ENCODE results near the gene ZFAND2A. TPM values are rescaled to one million over a fixed set of nuclear protein-coding genes. Genes with fewer than 3 reads are reported as not detected.

Gene ZFAND2A
- total and polyA plus RNA-seq, 3 donors from 2014 or later: 32.9 to 61.4 (median 37.8) TPM

GRCh38 chr7:1114505-1114904 lies 45.5 kb downstream of the ZFAND2A start:
- Histone ChIP-seq H3K36me3 (ENCODE audit: low read depth, missing control alignments) (no peaks in the 10 kb centered on the region), H3K4me1 (no peaks in the 10 kb centered on the region), H3K27me3 (no peaks in the 10 kb centered on the region), H3K9me3 (no peaks in the 10 kb centered on the region), H3K4me3 (no peak overlapping the region), H3K27ac (no peak overlapping the region)
- 89% methylated on average over 19 of the region's 19 CpGs; no CpG with 5 or more reads in 1 of the 2 donors for WGBS, 2 donors
- DNase-seq: no peak
- TF ChIP-seq CTCF (IDR thresholded peaks at IDR 0.05): no peak
- TF ChIP-seq POLR2A (IDR thresholded peaks at IDR 0.05): no peak
- intact Hi-C loops (cut with DNase I; ENCODE audit: low total_unique reads): no loop called here

GRCh38 chr7:1114088-1114487 lies 45.9 kb downstream of the ZFAND2A start:
- no peak overlapping the region for H3K27ac ChIP-seq
- TF ChIP-seq POLR2A (IDR thresholded peaks at IDR 0.05) (no peak), CTCF (IDR thresholded peaks at IDR 0.05) (no peak)
- H3K36me3 ChIP-seq (ENCODE audit: low read depth, missing control alignments): no peaks in the 10 kb centered on the region
- H3K4me3 ChIP-seq: no peak overlapping the region
- H3K27me3 ChIP-seq: no peaks in the 10 kb centered on the region
- H3K9me3 ChIP-seq: no peaks in the 10 kb centered on the region
- intact Hi-C loops (cut with DNase I; ENCODE audit: low total_unique reads): no loop called here
- H3K4me1 ChIP-seq: no peaks in the 10 kb centered on the region
- WGBS, 2 donors: 90 to 96% methylated on average over 12 to 13 of the region's 13 CpGs
- DNase-seq: no peak

- no peak overlapping the region for H3K4me3 ChIP-seq
- no peak for DNase-seq
- 93 to 94% methylated on average over 15 to 18 of the region's 18 CpGs for WGBS, 2 donors
- no peaks in the 10 kb centered on the region for H3K4me1 ChIP-seq
- H3K36me3 ChIP-seq (ENCODE audit: low read depth, missing control alignments): no peaks in the 10 kb centered on the region
- TF ChIP-seq POLR2A (IDR thresholded peaks at IDR 0.05) (no peak), CTCF (IDR thresholded peaks at IDR 0.05) (no peak)
- H3K27ac ChIP-seq: no peak overlapping the region
- intact Hi-C loops (cut with DNase I; ENCODE audit: low total_unique reads): no loop called here
- H3K9me3 ChIP-seq: no peaks in the 10 kb centered on the region
- no peaks in the 10 kb centered on the region for H3K27me3 ChIP-seq
Observed at GRCh38 chr7:1113548-1113885, 46.5 kb downstream of the ZFAND2A start.

GRCh38 chr7:1112625-1113547 lies 47.1 kb downstream of the ZFAND2A start:
- DNase-seq: no peak
- no peak for TF ChIP-seq POLR2A (IDR thresholded peaks at IDR 0.05)
- TF ChIP-seq CTCF (IDR thresholded peaks at IDR 0.05): no peak

GRCh38 chr7:1112109-1112508 lies 47.9 kb downstream of the ZFAND2A start:
- no peaks in the 10 kb centered on the region for H3K36me3 ChIP-seq (ENCODE audit: low read depth, missing control alignments)
- H3K4me3 ChIP-seq: no peak overlapping the region
- intact Hi-C loops (cut with DNase I; ENCODE audit: low total_unique reads): no loop called here
- H3K27me3 ChIP-seq: no peaks in the 10 kb centered on the region
- TF ChIP-seq POLR2A (IDR thresholded peaks at IDR 0.05) (no peak), CTCF (IDR thresholded peaks at IDR 0.05) (no peak)
- H3K9me3 ChIP-seq: no peaks in the 10 kb centered on the region
- 78 to 89% methylated on average over 7 to 9 of the region's 9 CpGs for WGBS, 2 donors
- no peak for DNase-seq
- no peak overlapping the region for H3K27ac ChIP-seq
- H3K4me1 ChIP-seq: no peaks in the 10 kb centered on the region

More at GRCh38 chr7:1112625-1113547, 47.1 kb downstream of the ZFAND2A start:
- H3K4me1 ChIP-seq: no peaks in the 10 kb centered on the region
- WGBS, 2 donors: 88 to 92% methylated on average over 36 to 43 of the region's 43 CpGs
- H3K9me3 ChIP-seq: no peaks in the 10 kb centered on the region
- H3K4me3 ChIP-seq: no peak overlapping the region
- no peak overlapping the region for H3K27ac ChIP-seq
- H3K27me3 ChIP-seq: no peaks in the 10 kb centered on the region
- no peaks in the 10 kb centered on the region for H3K36me3 ChIP-seq (ENCODE audit: low read depth, missing control alignments)
- intact Hi-C loops (cut with DNase I; ENCODE audit: low total_unique reads): no loop called here
